ENCODE measurements around the gene NPC1.
"Not testable (repeated sequence)": the region's sequence is repeated elsewhere in the genome, so short reads cannot be mapped to it uniquely, and the experiment has no call there.

The NPC1 gene

DNA sequence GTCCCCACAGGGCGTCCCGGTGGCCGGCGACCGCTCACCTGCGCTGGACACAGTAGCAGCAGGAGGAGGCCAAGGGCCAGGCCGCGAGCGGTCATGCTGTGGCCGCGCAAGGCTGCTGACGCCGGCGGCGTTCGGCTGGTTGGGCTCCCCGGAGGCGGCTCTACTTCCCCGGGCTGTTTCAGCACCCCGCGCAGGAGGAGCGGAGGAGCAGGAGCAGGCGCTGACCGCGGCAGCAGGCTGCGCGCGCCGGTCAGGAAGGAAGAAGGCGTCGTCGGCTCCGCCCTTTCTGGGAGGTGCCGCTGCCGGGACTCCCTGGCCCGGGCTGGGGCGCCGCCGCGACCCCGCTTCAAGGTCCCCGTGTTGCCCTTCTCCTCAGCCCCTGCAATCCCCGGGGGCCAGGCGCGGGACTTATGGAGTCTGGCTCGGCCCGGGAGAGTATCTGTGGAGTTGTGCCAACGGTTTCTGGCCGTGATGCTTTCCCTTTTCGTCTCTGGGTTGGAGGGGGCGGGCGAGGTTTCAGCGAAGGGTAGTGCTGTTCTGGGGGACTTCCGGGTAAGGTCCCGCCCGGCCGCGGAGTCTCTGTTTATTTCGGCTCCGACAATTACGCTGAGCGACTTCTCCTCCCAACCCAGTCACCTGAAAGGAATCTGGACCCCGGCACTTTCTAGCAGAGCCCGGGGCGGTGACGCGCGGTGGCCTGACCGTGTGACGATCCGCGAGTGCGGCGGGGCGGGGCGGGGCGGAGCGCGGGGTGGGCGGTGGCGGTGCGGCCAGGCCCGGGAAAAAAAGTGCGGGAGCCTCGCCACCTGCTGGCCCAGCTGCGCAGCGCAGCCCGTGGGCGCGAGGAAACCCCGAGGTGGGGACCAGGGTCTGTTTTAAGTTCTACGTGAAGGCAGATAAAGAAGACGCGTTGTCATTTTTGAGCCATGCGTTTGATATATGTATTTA is at the start of gene NPC1:
Gene NPC1, minus strand, starts transcription at position 258 of the 948 bp plus-strand sequence. Its CDS starts 163 bp downstream, at position 95.
- peak; percentile 85 for DNase-seq

GRCh38 chr18:23636071-23636399 is 49.7 kb upstream of the NPC1 start:
- DNase-seq: no peak

- no peak for DNase-seq
Observed at GRCh38 chr18:23635283-23636070, 49.2 kb upstream of the NPC1 start.

GRCh38 chr18:23634692-23635091 is 48.4 kb upstream of the NPC1 start:
- DNase-seq: no peak

DNA sequence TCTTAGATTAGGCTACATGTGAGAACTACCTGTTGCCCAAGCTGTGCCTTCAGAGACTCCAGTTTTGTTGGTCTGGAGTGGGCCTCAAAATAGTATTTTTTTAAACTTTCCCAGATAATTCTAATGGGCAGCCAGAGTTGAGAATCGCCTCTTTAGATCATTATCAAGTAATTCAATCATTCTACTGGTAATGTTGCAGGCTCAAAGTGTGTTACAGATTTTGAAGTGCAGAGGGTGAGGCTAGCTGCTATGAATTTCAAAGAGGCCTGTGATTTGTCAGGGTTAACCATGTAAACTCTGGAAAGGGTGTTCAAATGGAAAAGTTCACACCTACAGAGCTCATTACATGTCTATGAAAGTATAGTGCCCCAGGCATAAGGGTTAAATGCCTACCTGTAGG is 46.3 kb upstream of the NPC1 start:
- no peak for DNase-seq

- DNase-seq: no peak
Observed at GRCh38 chr18:23631746-23632145, 45.4 kb upstream of the NPC1 start.

- DNase-seq: no peak
Observed at GRCh38 chr18:23631312-23631711, 45.0 kb upstream of the NPC1 start.

- no peak for DNase-seq
Observed at GRCh38 chr18:23629444-23629946, 43.2 kb upstream of the NPC1 start.

DNA sequence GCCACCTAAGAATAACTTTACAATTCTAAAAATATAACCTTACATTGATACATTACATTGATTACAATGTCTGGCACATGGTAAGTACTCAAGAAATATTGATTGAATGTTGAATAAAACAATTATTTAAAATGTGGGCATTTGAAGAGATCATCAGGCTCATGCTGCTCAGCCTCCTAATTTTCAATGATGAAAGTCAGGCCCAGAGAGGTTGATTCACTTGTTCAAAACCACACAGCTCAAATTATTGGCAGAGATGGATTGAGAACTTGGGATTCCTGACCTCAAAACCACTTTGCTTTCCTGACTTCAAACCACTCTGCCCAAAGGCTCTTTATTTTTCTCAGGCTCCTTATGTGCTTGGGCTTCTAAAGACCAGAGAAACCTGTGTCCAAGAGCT is 41.7 kb upstream of the NPC1 start:
- no peak for DNase-seq

DNA sequence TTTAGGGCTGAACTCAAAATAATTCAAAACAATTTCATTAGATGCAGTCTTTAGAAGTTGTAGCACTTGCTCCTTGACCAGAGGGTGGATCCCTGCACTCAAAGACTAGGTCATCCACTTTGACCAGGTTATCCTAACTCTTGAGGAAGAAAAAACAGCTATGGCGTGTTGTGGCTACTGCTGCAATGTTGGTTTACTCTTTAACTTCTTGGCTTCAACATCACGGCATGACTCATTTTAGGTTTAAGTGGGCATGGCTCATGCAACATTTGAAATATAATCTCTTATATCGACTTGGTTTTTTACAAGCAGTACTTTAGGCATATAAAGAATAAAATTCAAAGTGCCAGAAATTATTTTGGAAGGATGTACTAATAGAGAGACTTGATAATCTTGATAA is 41.0 kb upstream of the NPC1 start:
- no peak for DNase-seq

GRCh38 chr18:23626451-23627279 is 40.4 kb upstream of the NPC1 start:
- DNase-seq: no peak

- DNase-seq: no peak
Observed at GRCh38 chr18:23623040-23623439, 36.7 kb upstream of the NPC1 start.

DNA sequence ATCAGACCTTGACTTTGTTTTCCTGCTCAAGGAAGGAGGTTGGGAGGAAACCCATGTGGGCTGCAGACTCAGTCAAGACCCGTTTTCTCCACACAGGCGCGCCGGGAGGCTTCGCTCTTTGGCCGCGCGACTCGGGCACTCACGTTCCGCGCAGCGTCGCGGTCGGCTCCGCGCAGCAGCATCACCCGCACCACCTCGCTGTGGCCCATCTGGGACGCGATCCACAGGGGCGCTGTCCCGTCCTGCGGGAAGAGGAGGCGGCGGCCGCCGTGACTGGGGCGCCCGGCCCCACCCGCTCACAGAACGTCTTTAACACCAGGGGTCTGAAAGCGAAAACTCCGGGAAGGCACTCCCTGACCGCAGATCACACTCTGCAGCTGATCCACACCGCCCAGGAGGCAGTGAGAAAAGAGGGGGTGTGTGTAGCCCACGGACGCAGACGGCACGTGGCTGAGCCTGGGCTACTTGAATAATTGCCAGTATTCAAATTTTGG is 33.1 kb upstream of the NPC1 start:
- no peak for DNase-seq

DNA sequence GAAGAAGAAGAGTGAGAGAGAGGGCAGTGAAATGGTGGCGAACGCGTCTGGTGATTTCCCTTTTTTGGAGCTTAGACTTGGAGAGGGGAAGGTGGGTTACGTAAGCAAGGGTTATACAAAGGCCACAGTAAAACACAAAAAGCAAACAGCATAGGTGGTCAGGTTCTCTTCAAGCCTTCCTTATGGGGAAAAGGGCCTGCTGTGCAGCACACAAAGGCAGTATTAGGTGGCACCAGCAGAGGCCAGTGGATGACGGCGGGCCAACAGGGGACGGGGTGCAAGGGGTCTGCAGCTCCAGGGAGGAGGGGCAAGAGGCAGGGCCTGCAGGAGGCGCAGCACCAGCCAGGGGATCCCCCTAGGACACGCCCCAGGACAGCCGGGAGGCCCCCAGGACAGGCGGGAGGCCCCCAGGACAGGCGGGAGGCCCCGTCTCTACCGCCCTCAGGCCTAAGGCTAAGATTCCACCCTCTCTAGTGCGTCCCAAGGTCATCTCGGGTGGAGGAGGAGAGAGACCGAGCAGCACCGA is 32.6 kb upstream of the NPC1 start:
- peak; percentile 58 to 63 for DNase-seq

- no peak for DNase-seq
Observed at GRCh38 chr18:23617412-23618014, 31.2 kb upstream of the NPC1 start.

DNA sequence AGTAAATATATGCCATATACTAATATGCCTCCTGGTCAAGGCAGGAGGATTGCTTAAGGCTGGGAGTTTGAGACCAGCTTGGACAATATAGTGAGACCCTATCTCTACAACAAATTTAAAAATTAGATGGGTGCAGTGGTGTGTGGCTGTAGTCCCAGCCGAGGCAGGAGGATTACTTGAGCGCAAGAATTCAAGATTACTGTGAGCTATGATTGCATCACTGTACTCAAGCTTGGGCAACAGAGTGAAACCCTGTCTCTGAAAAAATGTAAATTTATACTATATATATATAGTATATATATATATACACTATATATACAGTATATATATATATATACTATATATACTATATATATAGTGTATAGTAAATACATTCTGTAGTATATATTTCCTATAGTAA is 30.0 kb upstream of the NPC1 start:
- DNase-seq: no peak

DNA sequence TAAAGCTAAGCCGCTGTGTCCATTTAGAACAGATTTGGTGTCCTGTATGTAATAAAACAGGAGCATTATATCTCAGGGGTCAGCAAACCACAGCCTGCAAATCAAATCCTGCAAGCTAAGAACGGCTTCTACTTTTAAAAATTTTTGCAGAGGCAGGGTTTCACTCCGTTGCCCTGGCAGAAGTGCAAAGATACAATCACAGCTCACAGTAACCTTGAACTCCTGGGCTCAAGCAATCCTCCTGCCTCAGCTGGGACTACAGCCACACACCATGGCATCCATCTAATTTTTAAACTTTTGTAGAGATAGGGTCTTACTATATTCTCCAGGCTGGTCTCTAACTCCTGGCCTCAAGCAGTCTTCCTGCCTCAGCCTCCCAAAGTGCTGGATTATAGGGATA is 28.6 kb upstream of the NPC1 start:
- DNase-seq: no peak

- DNase-seq: no peak
Observed at GRCh38 chr18:23614413-23614812, 28.1 kb upstream of the NPC1 start.

DNA sequence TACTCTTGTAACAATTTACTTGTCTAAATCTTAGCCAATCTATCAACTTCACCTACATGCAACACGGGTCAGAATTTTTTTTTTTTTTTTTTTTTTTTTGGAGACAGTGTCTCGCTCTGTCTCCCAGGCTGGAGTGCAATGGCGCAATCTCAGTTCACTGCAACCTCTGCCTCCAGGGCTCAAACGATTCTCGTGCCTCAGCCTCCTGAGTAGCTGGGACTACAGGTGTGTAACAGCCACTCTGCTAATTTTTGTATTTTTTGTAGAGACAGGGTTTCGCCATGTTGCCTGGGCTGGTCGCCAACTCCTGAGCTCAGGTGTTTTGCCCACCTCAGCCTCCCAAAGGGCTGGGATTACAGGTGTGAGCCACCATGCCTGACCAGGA is 26.8 kb upstream of the NPC1 start:
- not testable (repeated sequence) for DNase-seq

DNA sequence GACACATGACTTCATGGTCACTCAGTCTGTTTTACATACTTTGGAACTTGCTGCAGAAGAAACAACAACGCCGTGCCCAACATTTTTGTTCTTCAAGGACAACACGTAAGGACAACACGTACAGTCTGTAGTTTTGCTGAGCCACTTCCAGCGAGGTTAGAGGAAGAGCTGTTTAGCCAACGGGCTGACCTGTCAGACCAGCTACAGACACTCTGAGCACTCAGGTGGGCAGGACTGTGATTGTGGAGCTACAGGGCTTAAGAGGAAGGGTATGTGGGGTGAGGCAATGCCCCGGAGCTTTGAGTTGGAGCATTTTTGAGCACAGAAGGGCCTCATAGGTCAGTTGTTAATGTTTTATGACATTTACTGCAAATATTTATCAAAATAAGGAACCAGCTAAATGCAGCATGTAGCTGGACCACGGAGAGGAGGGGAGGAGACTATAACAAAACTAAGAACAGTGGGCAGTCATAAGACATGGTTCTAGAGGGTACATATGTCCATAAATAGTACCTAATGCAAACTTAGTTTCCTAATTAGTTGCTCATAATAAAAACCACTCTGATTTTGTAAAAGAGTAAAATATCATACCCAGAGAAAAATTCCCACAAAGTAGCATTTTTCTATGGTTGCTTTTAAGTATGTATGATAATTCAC is 26.3 kb upstream of the NPC1 start:
- no peak for DNase-seq

GRCh38 chr18:23609390-23610023 is 23.2 kb upstream of the NPC1 start:
- DNase-seq: no peak
